ENCODE results near the gene GOT1.

DNA sequence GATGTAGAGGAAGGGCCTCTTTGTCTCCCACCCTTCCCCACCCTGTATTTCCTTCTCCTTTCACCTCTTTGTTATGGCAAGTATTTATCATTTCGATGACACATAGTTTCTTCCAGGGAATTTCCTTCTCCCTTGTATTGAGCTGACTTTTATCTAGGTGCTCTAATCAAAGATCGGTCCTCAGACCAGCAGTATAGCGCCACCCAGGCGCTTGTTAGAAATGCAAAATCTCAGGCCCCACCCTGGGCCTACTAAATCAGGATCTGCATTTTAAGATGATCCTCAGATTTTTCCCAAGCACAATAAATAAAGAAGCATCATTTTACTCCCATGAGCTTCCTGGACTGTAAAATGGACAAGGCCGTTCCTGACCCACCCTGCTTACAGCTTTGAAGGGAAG, 12.0 kb upstream of the GOT1 start:
- TF ChIP-seq, protein P1, sequence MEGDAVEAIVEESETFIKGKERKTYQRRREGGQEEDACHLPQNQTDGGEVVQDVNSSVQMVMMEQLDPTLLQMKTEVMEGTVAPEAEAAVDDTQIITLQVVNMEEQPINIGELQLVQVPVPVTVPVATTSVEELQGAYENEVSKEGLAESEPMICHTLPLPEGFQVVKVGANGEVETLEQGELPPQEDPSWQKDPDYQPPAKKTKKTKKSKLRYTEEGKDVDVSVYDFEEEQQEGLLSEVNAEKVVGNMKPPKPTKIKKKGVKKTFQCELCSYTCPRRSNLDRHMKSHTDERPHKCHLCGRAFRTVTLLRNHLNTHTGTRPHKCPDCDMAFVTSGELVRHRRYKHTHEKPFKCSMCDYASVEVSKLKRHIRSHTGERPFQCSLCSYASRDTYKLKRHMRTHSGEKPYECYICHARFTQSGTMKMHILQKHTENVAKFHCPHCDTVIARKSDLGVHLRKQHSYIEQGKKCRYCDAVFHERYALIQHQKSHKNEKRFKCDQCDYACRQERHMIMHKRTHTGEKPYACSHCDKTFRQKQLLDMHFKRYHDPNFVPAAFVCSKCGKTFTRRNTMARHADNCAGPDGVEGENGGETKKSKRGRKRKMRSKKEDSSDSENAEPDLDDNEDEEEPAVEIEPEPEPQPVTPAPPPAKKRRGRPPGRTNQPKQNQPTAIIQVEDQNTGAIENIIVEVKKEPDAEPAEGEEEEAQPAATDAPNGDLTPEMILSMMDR (IDR thresholded peaks at IDR 0.05): peak; percentile 17; the same call in 1 of the 2 replicates
- TF ChIP-seq, protein P2, sequence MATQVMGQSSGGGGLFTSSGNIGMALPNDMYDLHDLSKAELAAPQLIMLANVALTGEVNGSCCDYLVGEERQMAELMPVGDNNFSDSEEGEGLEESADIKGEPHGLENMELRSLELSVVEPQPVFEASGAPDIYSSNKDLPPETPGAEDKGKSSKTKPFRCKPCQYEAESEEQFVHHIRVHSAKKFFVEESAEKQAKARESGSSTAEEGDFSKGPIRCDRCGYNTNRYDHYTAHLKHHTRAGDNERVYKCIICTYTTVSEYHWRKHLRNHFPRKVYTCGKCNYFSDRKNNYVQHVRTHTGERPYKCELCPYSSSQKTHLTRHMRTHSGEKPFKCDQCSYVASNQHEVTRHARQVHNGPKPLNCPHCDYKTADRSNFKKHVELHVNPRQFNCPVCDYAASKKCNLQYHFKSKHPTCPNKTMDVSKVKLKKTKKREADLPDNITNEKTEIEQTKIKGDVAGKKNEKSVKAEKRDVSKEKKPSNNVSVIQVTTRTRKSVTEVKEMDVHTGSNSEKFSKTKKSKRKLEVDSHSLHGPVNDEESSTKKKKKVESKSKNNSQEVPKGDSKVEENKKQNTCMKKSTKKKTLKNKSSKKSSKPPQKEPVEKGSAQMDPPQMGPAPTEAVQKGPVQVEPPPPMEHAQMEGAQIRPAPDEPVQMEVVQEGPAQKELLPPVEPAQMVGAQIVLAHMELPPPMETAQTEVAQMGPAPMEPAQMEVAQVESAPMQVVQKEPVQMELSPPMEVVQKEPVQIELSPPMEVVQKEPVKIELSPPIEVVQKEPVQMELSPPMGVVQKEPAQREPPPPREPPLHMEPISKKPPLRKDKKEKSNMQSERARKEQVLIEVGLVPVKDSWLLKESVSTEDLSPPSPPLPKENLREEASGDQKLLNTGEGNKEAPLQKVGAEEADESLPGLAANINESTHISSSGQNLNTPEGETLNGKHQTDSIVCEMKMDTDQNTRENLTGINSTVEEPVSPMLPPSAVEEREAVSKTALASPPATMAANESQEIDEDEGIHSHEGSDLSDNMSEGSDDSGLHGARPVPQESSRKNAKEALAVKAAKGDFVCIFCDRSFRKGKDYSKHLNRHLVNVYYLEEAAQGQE (IDR thresholded peaks at IDR 0.05; ENCODE audit: insufficient read depth in 1 of 2, low read depth in 2 of 2, low read length in 1 of 2): no peak
